Upper lobe of right lung (tissue), 1 donor: ENCODE measurements around the gene GPC5. TPM values are rescaled to one million over a fixed set of nuclear protein-coding genes. Genes with fewer than 3 reads are reported as not detected.

ENCODE experiments used
- ATAC-seq: fragments of 200-7000 bp; cut with Tn5 transposase; one replicate; pipeline ENCODE4 v1.9.1; 2020; ENCODE audit warnings: mild to moderate bottlenecking, moderate library complexity
- DNase-seq: peaks from one replicate; pipeline ENCODE4 v3.0.0-alpha.2; 2020
- H3K27ac ChIP-seq: fragments of 200-600 bp; one replicate; pipeline ENCODE4 v1.8.0; 2022
- H3K27me3 ChIP-seq: fragments of 200-600 bp; one replicate; pipeline ENCODE4 v1.8.0; 2022; ENCODE audit warnings: mild to moderate bottlenecking
- H3K36me3 ChIP-seq: fragments of 200-600 bp; one replicate; pipeline ENCODE4 v1.8.0; 2022
- H3K4me1 ChIP-seq: fragments of 200-600 bp; one replicate; pipeline ENCODE4 v1.8.0; 2022
- H3K4me3 ChIP-seq: fragments of 200-600 bp; one replicate; pipeline ENCODE4 v1.8.0; 2022; ENCODE audit warnings: mild to moderate bottlenecking
- H3K9me3 ChIP-seq: fragments of 200-600 bp; one replicate; pipeline ENCODE4 v1.8.0; 2022
- CTCF ChIP-seq: fragments of 200-600 bp; IDR thresholded peaks from one replicate; pipeline ENCODE4 v1.8.0; 2022; ENCODE audit warnings: antibody characterized with exemption
- intact Hi-C: fragments of 100-400 bp; cut with DNase I; formaldehyde crosslinking; loops from one replicate; pipeline ENCODE4 v1.11.0; 2022
- total RNA-seq: library from RNA; stranded (reverse); fragmentation: NEBNext Ultra II Directional; extraction: Animal tissue kit (Norgen Biotek cat#: 25700); gene quantifications from one replicate; pipeline ENCODE4 v1.2.1, GENCODE V29; 2021
- donor health status: DM: no; HTN: yes; CAD: no; lungs with severe emphysema.

The GPC5 gene
- total RNA-seq, 1 donor from 2014 or later, result 8.1 TPM

- H3K27me3 ChIP-seq, result no peaks in the 10 kb centered on the region
These were observed 1175.1 kb downstream of the GPC5 start for GRCh38 chr13:92573467-92574057.

GRCh38 chr13:92574499-92574898 is 1176.1 kb downstream of the GPC5 start:
- no peak overlapping the region for H3K4me3 ChIP-seq
- no peak for ATAC-seq
- no peaks in the 10 kb centered on the region for H3K36me3 ChIP-seq
- H3K9me3 ChIP-seq, result no peaks in the 10 kb centered on the region
- intact Hi-C loops, result no loop called here
- H3K4me1 ChIP-seq, result no peaks in the 10 kb centered on the region
- TF ChIP-seq CTCF, result no peak
- H3K27me3 ChIP-seq, result no peaks in the 10 kb centered on the region
- H3K27ac ChIP-seq, result no peak overlapping the region
- DNase-seq, result no peak

More at GRCh38 chr13:92573467-92574057, 1175.1 kb downstream of the GPC5 start:
- intact Hi-C loops, result no loop called here
- TF ChIP-seq CTCF, result no peak
- H3K4me3 ChIP-seq, result no peak overlapping the region
- DNase-seq (no peak), ATAC-seq (no peak)
- H3K27ac ChIP-seq, result no peak overlapping the region
- no peaks in the 10 kb centered on the region for H3K4me1 ChIP-seq
- H3K36me3 ChIP-seq, result no peaks in the 10 kb centered on the region
- no peaks in the 10 kb centered on the region for H3K9me3 ChIP-seq

- DNase-seq (no peak), ATAC-seq (no peak)
- intact Hi-C loops, result no loop called here
- H3K27me3 ChIP-seq, result no peaks in the 10 kb centered on the region
- no peaks in the 10 kb centered on the region for H3K9me3 ChIP-seq
- H3K4me1 ChIP-seq, result no peaks in the 10 kb centered on the region
- H3K27ac ChIP-seq, result no peak overlapping the region
- no peak overlapping the region for H3K4me3 ChIP-seq
- H3K36me3 ChIP-seq, result no peaks in the 10 kb centered on the region
- TF ChIP-seq CTCF, result no peak
These were observed 1177.4 kb downstream of the GPC5 start for GRCh38 chr13:92575777-92576176.

- ATAC-seq (no peak), DNase-seq (no peak)
- Histone ChIP-seq H3K27me3 (no peaks in the 10 kb centered on the region), H3K36me3 (no peaks in the 10 kb centered on the region), H3K4me3 (no peak overlapping the region), H3K27ac (no peak overlapping the region), H3K4me1 (no peaks in the 10 kb centered on the region), H3K9me3 (no peaks in the 10 kb centered on the region)
- TF ChIP-seq CTCF, result no peak
- intact Hi-C loops, result no loop called here
These were observed 1179.9 kb downstream of the GPC5 start for GRCh38 chr13:92578358-92578757.

GRCh38 chr13:92589955-92590354 is 1191.5 kb downstream of the GPC5 start:
- no peak overlapping the region for H3K27ac ChIP-seq
- DNase-seq (no peak), ATAC-seq (no peak)
- H3K4me3 ChIP-seq, result no peak overlapping the region
- no peaks in the 10 kb centered on the region for H3K36me3 ChIP-seq
- no peaks in the 10 kb centered on the region for H3K9me3 ChIP-seq
- intact Hi-C loops, result no loop called here
- H3K4me1 ChIP-seq, result no peaks in the 10 kb centered on the region
- TF ChIP-seq CTCF, result no peak
- no peaks in the 10 kb centered on the region for H3K27me3 ChIP-seq

GRCh38 chr13:92590503-92590908 is 1192.1 kb downstream of the GPC5 start:
- TF ChIP-seq CTCF, result no peak
- peak; percentile 33 for ATAC-seq

More at GRCh38 chr13:92590503-92590908, 1192.1 kb downstream of the GPC5 start:
- H3K4me3 ChIP-seq, result no peak overlapping the region
- no peaks in the 10 kb centered on the region for H3K36me3 ChIP-seq
- no peaks in the 10 kb centered on the region for H3K9me3 ChIP-seq
- no peak overlapping the region for H3K27ac ChIP-seq
- DNase-seq, result no peak
- H3K4me1 ChIP-seq, result no peaks in the 10 kb centered on the region
- no peaks in the 10 kb centered on the region for H3K27me3 ChIP-seq
- intact Hi-C loops, result no loop called here
